ENCODE results near the gene ATOSA.

Gene ATOSA

GRCh38 chr15:52651114-52651513 is 28.1 kb downstream of the ATOSA start:
- no peaks in the 10 kb centered on the region for H3K4me1 ChIP-seq (ENCODE audit: control insufficient read depth, low read depth, low read length)
- no peak overlapping the region for H3K27ac ChIP-seq (ENCODE audit: low read depth, low read length)

GRCh38 chr15:52649686-52650085 is 29.5 kb downstream of the ATOSA start:
- Histone ChIP-seq H3K56ac (ENCODE audit: low read length) (no peak overlapping the region), H3K18ac (ENCODE audit: low read length) (no peak overlapping the region), H3K4ac (ENCODE audit: low read depth, low read length) (no peak overlapping the region), H3K4me2 (ENCODE audit: low read length) (no peak overlapping the region), H3K36me3 (ENCODE audit: control insufficient read depth, insufficient read depth, low read length) (no peaks in the 10 kb centered on the region), H2AK5ac (ENCODE audit: low read length) (no peak overlapping the region), H3K27ac (ENCODE audit: low read depth, low read length) (no peak overlapping the region), H4K8ac (ENCODE audit: low read depth, low read length) (no peak overlapping the region), H2BK5ac (ENCODE audit: low read length) (no peak overlapping the region), H3K23ac (ENCODE audit: low read length) (no peak overlapping the region), H3K79me1 (ENCODE audit: low read length) (no peaks in the 10 kb centered on the region), H3K79me2 (ENCODE audit: control insufficient read depth, insufficient read depth, low read length) (no peaks in the 10 kb centered on the region), H4K5ac (ENCODE audit: low read length) (no peak overlapping the region), H3K4me1 (ENCODE audit: control insufficient read depth, low read depth, low read length) (no peaks in the 10 kb centered on the region), H3K27me3 (ENCODE audit: insufficient read depth, low read length, poor library complexity) (no peaks in the 10 kb centered on the region), H3K4me3 (ENCODE audit: low read length) (no peak overlapping the region), H2BK120ac (ENCODE audit: low read depth, low read length) (no peak overlapping the region), H3K9ac (ENCODE audit: low read length) (no peak overlapping the region), H2BK15ac (replicated peaks; ENCODE audit: low read depth) (no peak overlapping the region)
- no peak for DNase-seq

More at GRCh38 chr15:52651114-52651513, 28.1 kb downstream of the ATOSA start:
- H3K56ac ChIP-seq (ENCODE audit: low read length), result no peak overlapping the region
- H2BK120ac ChIP-seq (ENCODE audit: low read depth, low read length), result no peak overlapping the region
- H3K18ac ChIP-seq (ENCODE audit: low read length), result no peak overlapping the region
- no peak overlapping the region for H4K8ac ChIP-seq (ENCODE audit: low read depth, low read length)
- no peak overlapping the region for H2BK15ac ChIP-seq (replicated peaks; ENCODE audit: low read depth)
- H3K4ac ChIP-seq (ENCODE audit: low read depth, low read length), result no peak overlapping the region
- H4K5ac ChIP-seq (ENCODE audit: low read length), result no peak overlapping the region
- H3K23ac ChIP-seq (ENCODE audit: low read length), result no peak overlapping the region
- no peak overlapping the region for H2AK5ac ChIP-seq (ENCODE audit: low read length)
- no peak overlapping the region for H3K4me3 ChIP-seq (ENCODE audit: low read length)
- no peaks in the 10 kb centered on the region for H3K27me3 ChIP-seq (ENCODE audit: insufficient read depth, low read length, poor library complexity)
- no peaks in the 10 kb centered on the region for H3K36me3 ChIP-seq (ENCODE audit: control insufficient read depth, insufficient read depth, low read length)
- no CpG with 5 or more reads among the region's 1 CpG for WGBS (ENCODE audit: extremely low coverage, insufficient coverage, low lambda C conversion rate)
- no peak overlapping the region for H3K4me2 ChIP-seq (ENCODE audit: low read length)
- no peaks in the 10 kb centered on the region for H3K79me2 ChIP-seq (ENCODE audit: control insufficient read depth, insufficient read depth, low read length)
- DNase-seq, result no peak
- H3K9ac ChIP-seq (ENCODE audit: low read length), result no peak overlapping the region
- H2BK5ac ChIP-seq (ENCODE audit: low read length), result no peak overlapping the region
- no peaks in the 10 kb centered on the region for H3K79me1 ChIP-seq (ENCODE audit: low read length)

- no peak overlapping the region for H3K56ac ChIP-seq (ENCODE audit: low read length)
- no CpG with 5 or more reads among the region's 2 CpGs for WGBS (ENCODE audit: extremely low coverage, insufficient coverage, low lambda C conversion rate)
These were observed 33.3 kb downstream of the ATOSA start for GRCh38 chr15:52645916-52646315.

DNA sequence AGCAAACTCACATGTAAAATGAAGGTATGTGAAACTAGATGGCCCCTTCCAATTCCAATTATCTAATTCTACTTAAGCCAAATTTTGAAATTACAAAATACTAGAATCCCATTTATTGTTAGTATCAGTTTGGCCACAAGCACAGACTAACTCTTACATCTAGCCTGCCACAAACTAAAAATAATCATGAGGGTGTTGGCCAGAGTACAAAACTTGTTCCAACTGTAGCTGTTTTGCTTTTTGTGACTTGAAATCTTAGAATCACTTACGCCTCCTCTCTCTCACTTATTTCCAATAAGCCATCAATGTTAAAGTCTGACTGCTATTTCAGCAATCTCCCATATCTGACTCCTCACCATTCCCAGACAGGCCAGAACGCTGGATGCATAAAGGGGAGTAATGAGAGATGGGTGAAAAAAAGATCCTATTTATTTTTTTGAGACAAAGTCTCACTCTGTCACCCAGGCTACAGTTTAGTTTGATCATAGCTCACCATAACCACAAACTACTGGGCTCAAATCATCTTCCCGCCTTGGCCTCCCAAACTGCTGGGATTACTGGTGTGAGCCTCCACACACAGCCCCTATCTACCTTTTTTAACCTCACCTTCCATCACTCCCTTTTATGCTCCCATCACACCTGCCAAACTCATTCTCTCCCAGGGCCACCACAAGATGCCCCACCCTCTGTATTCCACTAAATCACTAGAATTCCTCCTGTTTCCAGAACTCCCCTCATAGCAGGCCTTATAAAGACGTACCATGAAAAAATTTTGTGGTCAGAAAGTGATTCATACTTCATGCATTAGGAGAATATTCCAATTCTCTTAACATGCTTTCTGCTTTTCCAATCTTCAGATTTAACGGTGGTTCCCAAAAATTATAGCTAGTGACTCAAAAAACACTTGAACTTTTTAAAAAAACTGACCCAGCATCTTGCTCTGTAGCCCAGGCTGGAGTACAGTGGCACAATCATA is 36.5 kb downstream of the ATOSA start:
- H2BK15ac ChIP-seq (replicated peaks; ENCODE audit: low read depth), result no peak overlapping the region
- H3K36me3 ChIP-seq (ENCODE audit: control insufficient read depth, insufficient read depth, low read length), result no peaks in the 10 kb centered on the region
- DNase-seq, result no peak
- no peaks in the 10 kb centered on the region for H3K27me3 ChIP-seq (ENCODE audit: insufficient read depth, low read length, poor library complexity)
- no peak overlapping the region for H3K18ac ChIP-seq (ENCODE audit: low read length)
- no peak overlapping the region for H4K5ac ChIP-seq (ENCODE audit: low read length)
- H3K4me3 ChIP-seq (ENCODE audit: low read length), result no peak overlapping the region
- no CpG with 5 or more reads among the region's 5 CpGs for WGBS (ENCODE audit: extremely low coverage, insufficient coverage, low lambda C conversion rate)
- H3K4me1 ChIP-seq (ENCODE audit: control insufficient read depth, low read depth, low read length), result no peaks in the 10 kb centered on the region
- no peak overlapping the region for H2BK5ac ChIP-seq (ENCODE audit: low read length)
- no peaks in the 10 kb centered on the region for H3K79me1 ChIP-seq (ENCODE audit: low read length)
- no peak overlapping the region for H3K4ac ChIP-seq (ENCODE audit: low read depth, low read length)
- no peak overlapping the region for H2AK5ac ChIP-seq (ENCODE audit: low read length)
- no peak overlapping the region for H3K23ac ChIP-seq (ENCODE audit: low read length)
- H2BK120ac ChIP-seq (ENCODE audit: low read depth, low read length), result no peak overlapping the region
- H4K8ac ChIP-seq (ENCODE audit: low read depth, low read length), result no peak overlapping the region
- H3K56ac ChIP-seq (ENCODE audit: low read length), result no peak overlapping the region
- no peak overlapping the region for H3K4me2 ChIP-seq (ENCODE audit: low read length)
- H3K27ac ChIP-seq (ENCODE audit: low read depth, low read length), result no peak overlapping the region
- H3K79me2 ChIP-seq (ENCODE audit: control insufficient read depth, insufficient read depth, low read length), result no peaks in the 10 kb centered on the region
- H3K9ac ChIP-seq (ENCODE audit: low read length), result no peak overlapping the region

More at GRCh38 chr15:52645916-52646315, 33.3 kb downstream of the ATOSA start:
- Histone ChIP-seq H3K4ac (ENCODE audit: low read depth, low read length) (no peak overlapping the region), H3K36me3 (ENCODE audit: control insufficient read depth, insufficient read depth, low read length) (no peaks in the 10 kb centered on the region), H4K8ac (ENCODE audit: low read depth, low read length) (no peak overlapping the region), H3K27me3 (ENCODE audit: insufficient read depth, low read length, poor library complexity) (no peaks in the 10 kb centered on the region), H3K23ac (ENCODE audit: low read length) (no peak overlapping the region), H3K4me3 (ENCODE audit: low read length) (no peak overlapping the region), H3K4me2 (ENCODE audit: low read length) (no peak overlapping the region), H3K9ac (ENCODE audit: low read length) (no peak overlapping the region), H2BK5ac (ENCODE audit: low read length) (no peak overlapping the region), H3K27ac (ENCODE audit: low read depth, low read length) (no peak overlapping the region), H4K5ac (ENCODE audit: low read length) (no peak overlapping the region), H3K79me1 (ENCODE audit: low read length) (no peaks in the 10 kb centered on the region), H2AK5ac (ENCODE audit: low read length) (no peak overlapping the region), H3K79me2 (ENCODE audit: control insufficient read depth, insufficient read depth, low read length) (no peaks in the 10 kb centered on the region), H2BK120ac (ENCODE audit: low read depth, low read length) (no peak overlapping the region), H2BK15ac (replicated peaks; ENCODE audit: low read depth) (no peak overlapping the region), H3K4me1 (ENCODE audit: control insufficient read depth, low read depth, low read length) (no peaks in the 10 kb centered on the region), H3K18ac (ENCODE audit: low read length) (no peak overlapping the region)
- no peak for DNase-seq

DNA sequence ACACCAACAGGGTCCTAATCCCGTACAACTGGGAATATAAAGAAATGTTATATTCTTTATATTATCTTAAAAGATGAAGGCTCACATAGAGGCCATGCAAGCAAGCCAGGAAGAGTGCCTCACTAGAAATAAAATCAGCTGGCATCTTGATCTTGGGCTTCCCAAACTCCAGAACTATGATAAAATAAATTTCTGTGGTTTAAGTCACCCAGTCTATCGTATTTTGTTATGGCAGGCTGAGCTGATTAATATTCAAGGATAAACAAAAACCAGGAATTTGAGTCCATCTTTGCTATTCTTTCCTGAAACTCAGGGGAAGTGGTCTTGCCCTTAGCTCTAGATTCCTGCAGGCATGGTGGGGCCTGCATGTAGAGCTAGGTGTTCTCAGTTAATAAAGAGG is 42.7 kb downstream of the ATOSA start:
- Histone ChIP-seq H4K8ac (ENCODE audit: low read depth, low read length) (no peak overlapping the region), H3K9ac (ENCODE audit: low read length) (no peak overlapping the region), H3K23ac (ENCODE audit: low read length) (no peak overlapping the region)

More for the DNA sequence above, 42.7 kb downstream of the ATOSA start:
- Histone ChIP-seq H3K36me3 (ENCODE audit: control insufficient read depth, insufficient read depth, low read length) (no peaks in the 10 kb centered on the region), H3K27me3 (ENCODE audit: insufficient read depth, low read length, poor library complexity) (no peaks in the 10 kb centered on the region), H3K56ac (ENCODE audit: low read length) (no peak overlapping the region), H3K18ac (ENCODE audit: low read length) (no peak overlapping the region), H3K27ac (ENCODE audit: low read depth, low read length) (no peak overlapping the region), H2BK5ac (ENCODE audit: low read length) (no peak overlapping the region), H2AK5ac (ENCODE audit: low read length) (no peak overlapping the region), H3K4me3 (ENCODE audit: low read length) (no peak overlapping the region), H2BK15ac (replicated peaks; ENCODE audit: low read depth) (no peak overlapping the region), H2BK120ac (ENCODE audit: low read depth, low read length) (no peak overlapping the region), H3K4ac (ENCODE audit: low read depth, low read length) (no peak overlapping the region), H3K79me2 (ENCODE audit: control insufficient read depth, insufficient read depth, low read length) (no peaks in the 10 kb centered on the region), H3K4me1 (ENCODE audit: control insufficient read depth, low read depth, low read length) (no peaks in the 10 kb centered on the region), H3K4me2 (ENCODE audit: low read length) (no peak overlapping the region), H4K5ac (ENCODE audit: low read length) (no peak overlapping the region), H3K79me1 (ENCODE audit: low read length) (no peaks in the 10 kb centered on the region)
- WGBS (ENCODE audit: extremely low coverage, insufficient coverage, low lambda C conversion rate), result no CpG with 5 or more reads among the region's 2 CpGs
- DNase-seq, result no peak

Measured in mesendoderm (in vitro differentiated cells).